Erythroblast (primary cell): ENCODE data around the gene ACLY.

Source experiments
- GATA1 ChIP-seq: IDR thresholded peaks from 2 replicates; pipeline ENCODE4 v1.6.1; 2011; ENCODE audit warnings: low read depth, mild to moderate bottlenecking, control low read depth, low read length, moderate library complexity
- POLR2A ChIP-seq: IDR thresholded peaks from 2 replicates; pipeline ENCODE4 v1.6.1; 2011; ENCODE audit warnings: mild to moderate bottlenecking, low read length

- TF ChIP-seq POLR2A (no peak), GATA1 (no peak)
Observed at GRCh38 chr17:41871789-41872188, 47.0 kb downstream of the ACLY start.
